PC-3 (cell line): ENCODE measurements around the gene ARMC12.

Source experiments
- CTCF ChIP-seq: fragments of 300-600 bp; sonication (generic); conservative IDR thresholded peaks from 2 replicates; pipeline ENCODE4 v1.5.1; 2017; ENCODE audit warnings: antibody characterized with exemption, low read depth, mild to moderate bottlenecking, low read length
- EZH2phosphoT487 ChIP-seq: fragments of 300-600 bp; sonication (generic); IDR thresholded peaks from 2 replicates; pipeline ENCODE4 v1.6.1; 2018; ENCODE audit warnings: mild to moderate bottlenecking, antibody characterized with exemption, low read length, borderline replicate concordance

GRCh38 chr6:35723587-35723986 lies 13.2 kb upstream of the ARMC12 start:
- TF ChIP-seq CTCF (no peak), EZH2phosphoT487 (no peak)
